ENCODE results near the gene RCBTB1.
"Not testable (repeated sequence)": the region's sequence is repeated elsewhere in the genome, so short reads cannot be mapped to it uniquely, and the experiment has no call there.

The RCBTB1 gene

GRCh38 chr13:49604570-49604969, 19.2 kb upstream of the RCBTB1 start:
- no peak for DNase-seq (ENCODE audit: low spot score)

GRCh38 chr13:49602615-49603014, 17.3 kb upstream of the RCBTB1 start:
- DNase-seq (ENCODE audit: low spot score), result not testable (repeated sequence)

- no peak for DNase-seq (ENCODE audit: low spot score)
These were observed 16.6 kb upstream of the RCBTB1 start for GRCh38 chr13:49602005-49602404.

GRCh38 chr13:49597043-49597641, 11.8 kb upstream of the RCBTB1 start:
- DNase-seq (ENCODE audit: low spot score), result no peak

GRCh38 chr13:49596221-49596620, 10.9 kb upstream of the RCBTB1 start:
- no peak for DNase-seq (ENCODE audit: low spot score)

- no peak for DNase-seq (ENCODE audit: low spot score)
These were observed 9.2 kb upstream of the RCBTB1 start for GRCh38 chr13:49594576-49594975.

GRCh38 chr13:49593876-49594275, 8.5 kb upstream of the RCBTB1 start:
- not testable (repeated sequence) for DNase-seq (ENCODE audit: low spot score)

GRCh38 chr13:49590714-49591113, 5.4 kb upstream of the RCBTB1 start:
- not testable (repeated sequence) for DNase-seq (ENCODE audit: low spot score)

- DNase-seq (ENCODE audit: low spot score), result no peak
These were observed 2.0 kb upstream of the RCBTB1 start for GRCh38 chr13:49587311-49587847.

- DNase-seq (ENCODE audit: low spot score), result no peak
These were observed 1.4 kb upstream of the RCBTB1 start for GRCh38 chr13:49586717-49587116.

- peak; percentile 19 for DNase-seq (ENCODE audit: low spot score)
These were observed 581 bp downstream of the RCBTB1 start for GRCh38 chr13:49584771-49585182.

- no peak for DNase-seq (ENCODE audit: low spot score)
These were observed 4.2 kb downstream of the RCBTB1 start for GRCh38 chr13:49580980-49581680.

GRCh38 chr13:49579501-49579900, 5.9 kb downstream of the RCBTB1 start:
- no peak for DNase-seq (ENCODE audit: low spot score)

GRCh38 chr13:49571299-49572240, 13.8 kb downstream of the RCBTB1 start:
- DNase-seq (ENCODE audit: low spot score), result no peak

- DNase-seq (ENCODE audit: low spot score), result peak; percentile 76
These were observed 15.2 kb downstream of the RCBTB1 start for GRCh38 chr13:49569993-49570689.

GRCh38 chr13:49567491-49567890, 17.9 kb downstream of the RCBTB1 start:
- no peak for DNase-seq (ENCODE audit: low spot score)

GRCh38 chr13:49566461-49566860, 18.9 kb downstream of the RCBTB1 start:
- no peak for DNase-seq (ENCODE audit: low spot score)

- DNase-seq (ENCODE audit: low spot score), result not testable (repeated sequence)
These were observed 19.9 kb downstream of the RCBTB1 start for GRCh38 chr13:49565461-49565860.

- no peak for DNase-seq (ENCODE audit: low spot score)
These were observed 21.8 kb downstream of the RCBTB1 start for GRCh38 chr13:49563516-49563915.

GRCh38 chr13:49561062-49561410, 24.3 kb downstream of the RCBTB1 start:
- DNase-seq (ENCODE audit: low spot score), result no peak

- peak; percentile 9 for DNase-seq (ENCODE audit: low spot score)
These were observed 24.9 kb downstream of the RCBTB1 start for GRCh38 chr13:49560270-49561061.

Data from CD4-positive, alpha-beta T cell treated with Interleukin-2 at 100 ng/mL for 4 hours (primary cell).